Activated CD8-positive, alpha-beta memory T cell treated with anti-CD3 and anti-CD28 coated beads for 4 hours (primary cell): ENCODE data around the gene SLC38A10.
"Not testable (repeated sequence)": the region's sequence is repeated elsewhere in the genome, so short reads cannot be mapped to it uniquely, and the experiment has no call there.

Experiments used
- DNase-seq, 2 donors: peaks; one replicate each; pipeline ENCODE4 v3.0.0-alpha.2; 2020; ENCODE audit warnings: low read depth in 2 of 2

SLC38A10 gene

DNA sequence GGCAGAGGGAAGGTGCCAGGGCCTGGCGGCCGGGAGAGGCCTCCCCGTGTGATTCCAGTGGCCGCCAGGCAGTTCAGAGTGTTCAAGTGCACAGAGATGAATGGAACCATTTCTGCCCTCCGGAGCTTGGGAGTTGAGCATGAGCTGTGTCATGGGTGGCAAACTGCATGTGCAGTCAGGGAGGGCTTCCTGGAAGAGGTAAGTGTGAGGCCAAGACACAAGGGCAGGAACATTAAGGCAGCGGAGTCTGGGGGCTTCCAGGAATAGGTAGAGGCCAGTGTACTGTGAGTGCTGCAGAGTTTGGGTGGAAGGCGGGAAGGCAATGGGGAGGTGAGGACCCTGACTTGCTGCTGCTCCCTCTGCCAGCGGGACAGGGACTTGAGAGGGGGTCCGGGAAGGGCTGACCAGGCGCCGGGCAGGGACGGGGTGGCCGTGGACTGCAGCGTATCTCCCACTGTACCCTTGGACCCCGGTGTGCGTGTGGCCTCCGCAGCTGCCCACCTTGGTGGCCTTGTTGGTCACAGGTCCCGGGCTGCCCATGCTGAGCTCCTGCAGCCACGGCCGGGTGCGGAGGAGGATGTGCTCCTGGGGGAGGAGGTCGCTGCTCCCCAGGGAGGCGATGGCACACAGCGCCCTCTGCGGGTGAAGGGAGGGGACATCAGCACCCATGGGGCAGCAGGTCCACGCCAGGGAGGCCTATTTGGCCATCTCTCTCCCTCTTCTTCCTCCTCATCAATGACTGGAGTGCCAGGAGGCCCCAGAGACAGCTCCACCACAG lies 64.9 kb downstream of the SLC38A10 start:
- DNase-seq = no peak

- DNase-seq = no peak
These were observed 65.5 kb downstream of the SLC38A10 start for GRCh38 chr17:81229666-81229920.

GRCh38 chr17:81228834-81229665 lies 66.1 kb downstream of the SLC38A10 start:
- DNase-seq = no peak

DNA sequence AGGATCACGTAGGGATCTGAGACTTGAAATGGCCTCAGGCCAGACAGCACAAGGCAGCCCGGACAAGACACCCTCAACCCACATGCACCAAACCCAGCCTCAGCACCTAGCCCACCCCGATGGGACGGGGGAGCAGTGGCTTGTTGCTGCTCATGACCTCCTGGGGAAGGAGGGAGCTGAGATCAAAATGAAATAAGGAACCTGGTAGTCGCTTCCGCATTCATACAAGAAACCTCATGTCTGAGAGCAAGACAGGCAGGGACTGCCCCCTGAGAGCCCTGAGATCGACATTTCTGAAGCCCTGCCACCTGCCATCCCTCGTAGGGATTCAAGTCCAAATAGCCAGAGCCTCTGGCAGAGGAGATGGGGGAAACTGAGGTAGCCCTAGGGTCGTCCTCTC lies 66.7 kb downstream of the SLC38A10 start:
- DNase-seq = no peak

- DNase-seq = not testable (repeated sequence)
These were observed 67.5 kb downstream of the SLC38A10 start for GRCh38 chr17:81227630-81228029.

GRCh38 chr17:81223762-81224130 lies 71.4 kb downstream of the SLC38A10 start:
- DNase-seq = no peak

GRCh38 chr17:81222906-81223761 lies 72.0 kb downstream of the SLC38A10 start, which contains the start of gene CEP131:
Gene CEP131, minus strand, starts transcription at chr17:81222965. Its CDS starts 2,909 bp downstream, at chr17:81220056.
- DNase-seq = peak; percentile 98 to 99

- DNase-seq = no peak
These were observed 72.5 kb downstream of the SLC38A10 start for GRCh38 chr17:81222620-81222905.

GRCh38 chr17:81221842-81222619 lies 73.1 kb downstream of the SLC38A10 start:
- DNase-seq = no peak

DNA sequence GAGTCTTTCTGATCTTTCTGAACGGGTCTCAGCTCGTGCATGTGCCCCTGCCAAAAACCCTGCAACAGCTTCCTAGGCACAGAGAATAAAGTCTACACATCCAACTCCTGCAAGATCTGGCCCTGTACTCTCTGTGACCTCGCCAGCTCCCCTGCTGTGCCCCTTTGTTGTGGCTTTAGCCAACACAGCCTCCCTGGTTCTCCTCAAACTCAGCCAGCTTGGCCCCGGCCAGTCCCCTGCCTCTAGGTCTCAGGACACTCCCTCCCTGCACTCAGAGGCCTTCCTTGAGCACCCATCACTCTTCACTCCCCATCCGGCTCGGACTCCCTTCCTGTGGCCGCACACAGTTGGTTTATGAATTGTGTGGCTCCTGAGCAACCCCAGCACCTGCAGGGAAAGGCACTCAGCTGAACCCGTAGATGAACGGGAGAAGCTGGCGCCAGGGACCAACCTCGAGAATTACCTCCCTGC lies 73.7 kb downstream of the SLC38A10 start:
- no peak for DNase-seq

DNA sequence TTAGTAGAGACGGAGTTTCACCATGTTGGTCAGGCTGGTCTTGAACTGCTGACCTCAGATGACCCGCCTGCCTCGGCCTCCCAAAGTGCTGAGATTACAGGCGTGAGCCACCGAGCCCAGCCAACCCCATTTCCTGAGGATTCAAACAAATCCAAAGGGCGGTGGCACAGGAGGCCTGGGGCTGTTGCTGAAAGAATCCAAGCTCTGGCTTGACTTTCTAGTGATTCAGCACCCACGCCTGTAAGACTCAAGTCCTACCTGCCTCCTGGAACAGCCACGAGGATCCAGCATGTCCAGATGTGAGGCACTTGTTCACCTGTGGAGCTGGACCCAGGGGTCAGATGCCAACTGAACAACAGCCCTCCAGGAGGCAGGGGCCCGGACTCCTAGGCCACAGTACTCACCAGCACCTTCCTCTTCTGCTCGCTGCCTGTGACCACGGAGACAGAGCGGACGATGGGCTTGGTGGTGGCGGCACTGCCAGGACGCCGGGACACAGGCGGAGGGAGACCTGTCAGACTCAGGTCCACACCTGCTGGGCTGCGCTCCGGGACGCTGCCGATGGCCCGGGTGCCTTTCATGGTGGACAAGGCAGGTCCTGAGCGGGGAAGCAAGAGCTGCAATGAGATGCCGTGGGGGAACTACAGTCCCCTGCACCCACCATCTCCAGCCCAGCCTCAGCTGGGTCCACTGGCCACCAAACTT lies 75.5 kb downstream of the SLC38A10 start:
- no peak for DNase-seq

DNA sequence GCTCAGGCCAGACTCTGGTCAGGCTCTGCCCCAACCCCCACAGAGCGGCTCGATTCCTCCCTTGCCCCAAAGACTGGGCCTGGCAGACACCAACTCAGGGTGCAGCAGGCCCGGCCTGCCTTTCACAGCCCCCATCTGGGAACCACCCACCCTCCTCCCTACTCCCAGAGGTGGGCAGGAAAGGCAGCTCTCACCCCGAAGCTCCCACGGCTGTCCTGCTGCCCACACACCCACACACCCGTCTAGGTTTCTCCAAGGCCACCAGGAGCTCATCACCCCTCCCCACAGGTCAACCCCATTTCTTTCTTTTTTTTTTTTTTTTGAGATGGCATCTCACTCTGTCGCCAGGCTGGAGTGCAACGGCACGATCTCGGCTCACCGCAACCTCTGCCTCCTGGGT lies 76.1 kb downstream of the SLC38A10 start:
- no peak for DNase-seq

- no peak for DNase-seq
These were observed 76.6 kb downstream of the SLC38A10 start for GRCh38 chr17:81218459-81218858.

- DNase-seq = no peak
These were observed 77.6 kb downstream of the SLC38A10 start for GRCh38 chr17:81217491-81217890.

DNA sequence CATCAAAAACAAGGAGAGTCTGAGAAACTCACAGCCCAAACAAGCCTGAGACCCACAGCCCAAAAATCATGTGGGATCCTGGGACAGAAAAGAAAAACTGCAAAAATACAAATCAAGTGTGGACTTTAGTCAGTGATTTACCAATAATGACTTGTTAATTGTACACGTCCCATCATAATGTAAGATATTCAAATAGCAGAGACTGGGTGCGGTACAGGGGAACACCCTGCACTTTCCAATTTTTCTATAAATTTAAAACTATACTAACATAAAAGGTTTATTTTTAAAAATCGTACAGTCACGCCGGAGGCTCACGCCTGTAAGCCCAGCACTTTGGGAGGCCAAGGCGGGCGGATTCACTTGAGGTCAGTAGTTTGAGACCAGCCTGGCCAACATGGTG lies 81.1 kb downstream of the SLC38A10 start:
- DNase-seq = no peak

- no peak for DNase-seq
These were observed 82.7 kb downstream of the SLC38A10 start for GRCh38 chr17:81212365-81212764.

DNA sequence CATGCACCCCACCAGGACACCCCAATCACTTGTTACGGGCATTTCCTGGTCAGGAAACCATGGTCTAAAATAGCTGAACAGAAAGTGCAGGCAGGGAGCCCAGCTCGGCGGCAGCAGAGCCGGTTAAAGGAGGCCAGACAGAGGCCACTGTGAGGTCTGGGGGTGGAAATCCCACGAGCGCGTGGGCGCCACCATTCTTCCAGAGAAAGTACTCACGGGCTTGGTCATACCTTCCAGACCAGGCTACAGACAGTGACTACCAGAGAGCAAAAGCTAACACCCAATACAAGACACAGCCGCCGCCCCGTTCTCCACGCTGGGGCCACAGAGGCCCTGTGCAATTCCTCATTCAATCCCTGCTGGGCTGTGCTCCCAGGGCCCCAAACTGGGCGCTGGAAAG lies 84.2 kb downstream of the SLC38A10 start:
- no peak for DNase-seq

DNA sequence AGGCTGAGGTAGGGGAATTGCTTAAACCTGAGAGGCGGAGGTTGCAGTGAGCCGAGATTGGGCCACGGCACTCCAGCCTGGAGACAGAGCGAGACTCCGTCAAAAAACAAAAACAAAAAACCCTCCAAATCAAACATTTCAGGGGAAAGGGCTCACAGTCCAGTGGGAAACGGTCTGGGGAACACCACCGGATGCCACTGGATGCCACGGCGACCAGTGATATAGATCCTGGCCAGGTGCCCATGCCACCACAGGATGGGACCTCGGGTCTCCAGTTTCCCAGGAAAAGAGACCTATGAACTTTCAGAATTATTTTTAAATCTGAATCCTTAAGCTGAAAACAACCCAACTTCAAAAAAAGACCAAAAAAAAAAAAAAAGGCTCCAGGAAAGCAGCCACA lies 84.6 kb downstream of the SLC38A10 start:
- DNase-seq = no peak

DNA sequence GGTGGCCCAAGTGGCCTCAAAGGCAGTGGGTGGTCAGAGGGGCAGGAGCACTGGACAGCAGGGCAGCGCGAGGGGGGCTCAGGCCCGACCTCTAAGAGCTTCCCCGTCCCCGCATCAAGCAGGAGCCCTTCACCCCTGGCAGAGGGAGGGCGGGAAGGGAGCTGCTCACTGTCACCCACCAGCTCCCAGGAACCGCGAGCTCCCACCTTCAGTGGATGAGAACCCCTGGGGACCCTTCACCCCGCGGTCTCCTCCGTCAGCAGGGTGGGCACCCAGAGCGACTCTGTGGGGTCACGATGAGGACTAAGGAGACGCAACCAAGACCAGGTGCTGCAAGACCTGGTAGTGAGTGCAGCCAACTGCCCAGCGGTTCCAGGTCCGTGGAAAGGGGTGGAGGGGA lies 86.0 kb downstream of the SLC38A10 start:
- no peak for DNase-seq

- DNase-seq = no peak
These were observed 86.5 kb downstream of the SLC38A10 start for GRCh38 chr17:81208651-81209050.
